SK-N-SH (cell line): ENCODE data around the gene SLC1A2. TPM values are rescaled to one million over a fixed set of nuclear protein-coding genes. Genes with fewer than 3 reads are reported as not detected.

Experiments
- CTCF ChIA-PET: fragments of 300-600, 350-600 bp; formaldehyde crosslinking; extraction: SDS; loops from one replicate; lab custom pipeline; 2021; lab: Yijun Ruan, JAX
- POLR2A ChIA-PET: fragments of 350-600 bp; sonication (Branson Sonifier 250); formaldehyde crosslinking; extraction: SDS; loops from one replicate; lab custom pipeline; 2020; ENCODE audit warnings: antibody characterized with exemption, inconsistent platforms; lab: Yijun Ruan, JAX
- DNase-seq: peaks from one replicate; pipeline ENCODE4 v3.0.0; 2012
- H2AFZ ChIP-seq: fragments of 200-600 bp; sonication (generic); 2 replicates; pipeline ENCODE4 v1.8.1; 2016; ENCODE audit warnings: antibody characterized with exemption, mild to moderate bottlenecking, low read depth
- H3F3A ChIP-seq: fragments of 200-600 bp; sonication (generic); replicated peaks from 2 replicates; pipeline ENCODE3; 2016; ENCODE audit warnings: antibody characterized with exemption, mild to moderate bottlenecking; ENCODE audit not compliant: insufficient read depth
- H3K27ac ChIP-seq, 2 experiments: fragments of 200-500 bp in 1 of 2; fragments of 200-600 bp in 1 of 2; sonication (Bioruptor generic) in 1 of 2; sonication (generic), shearing (Covaris generic) in 1 of 2; 2 replicates each; pipeline versions ENCODE4 v1.5.1 to v1.6.1; 2014 to 2016; ENCODE audit warnings: low read depth in 2 of 2, inconsistent platforms in 1 of 2, low read length in 1 of 2, mild to moderate bottlenecking in 1 of 2, mixed read lengths in 1 of 2
- H3K27me3 ChIP-seq: fragments of 200-600 bp; sonication (generic), shearing (Covaris generic); 2 replicates; pipeline ENCODE4 v1.6.1; 2016; ENCODE audit warnings: mixed run types; ENCODE audit not compliant: insufficient read depth
- H3K36me3 ChIP-seq, 2 experiments: fragments of 200-500 bp in 1 of 2; fragments of 200-600 bp in 1 of 2; sonication (Bioruptor generic) in 1 of 2; sonication (generic) in 1 of 2; replicated peaks in 1 of 2; 2 replicates each; pipeline versions ENCODE3 to v1.5.1; 2014 to 2016; ENCODE audit warnings: low read length in 1 of 2, mild to moderate bottlenecking in 1 of 2; ENCODE audit not compliant: insufficient read depth in 2 of 2, control insufficient read depth in 1 of 2
- H3K4me1 ChIP-seq, 2 experiments: fragments of 200-500 bp in 1 of 2; fragments of 200-600 bp in 1 of 2; sonication (Bioruptor generic) in 1 of 2; sonication (generic), shearing (Covaris generic) in 1 of 2; 2 replicates each; pipeline versions ENCODE4 v1.5.1 to v1.6.1; 2014 to 2016; ENCODE audit warnings: low read depth in 1 of 2, low read length in 1 of 2, mixed run types in 1 of 2; ENCODE audit not compliant: insufficient read depth in 2 of 2, control insufficient read depth in 1 of 2
- H3K4me2 ChIP-seq: fragments of 200-600 bp; sonication (generic), shearing (Covaris generic); 2 replicates; pipeline ENCODE4 v1.6.1; 2017; ENCODE audit warnings: mixed run types
- H3K4me3 ChIP-seq, 2 experiments: fragments of 200-500 bp in 1 of 2; fragments of 200-600 bp in 1 of 2; sonication (Bioruptor generic) in 1 of 2; sonication (generic), shearing (Covaris generic) in 1 of 2; 2 replicates each; pipeline versions ENCODE4 v1.5.1 to v1.8.1; 2014 to 2016; ENCODE audit warnings: low read depth in 2 of 2, inconsistent platforms in 1 of 2, low read length in 1 of 2, mild to moderate bottlenecking in 1 of 2, mixed read lengths in 1 of 2, moderate library complexity in 1 of 2
- H3K79me2 ChIP-seq: fragments of 200-600 bp; sonication (generic); 2 replicates; pipeline ENCODE4 v1.8.1; 2017; ENCODE audit warnings: mild to moderate bottlenecking; ENCODE audit not compliant: insufficient read depth
- H3K9ac ChIP-seq: fragments of 200-600 bp; sonication (generic); 2 replicates; pipeline ENCODE4 v1.6.1; 2017; ENCODE audit warnings: mixed run types
- H3K9me2 ChIP-seq: fragments of 200-600 bp; sonication (generic); 2 replicates; pipeline ENCODE4 v1.6.1; 2017; ENCODE audit warnings: mixed run types
- H3K9me3 ChIP-seq: fragments of 200-600 bp; sonication (generic); 2 replicates; pipeline ENCODE4 v1.6.1; 2017; ENCODE audit warnings: mixed run types, mild to moderate bottlenecking, moderate library complexity
- H4K20me1 ChIP-seq: fragments of 200-600 bp; sonication (generic); 2 replicates; pipeline ENCODE4 v1.6.1; 2017; ENCODE audit warnings: mild to moderate bottlenecking, mixed run types; ENCODE audit not compliant: insufficient read depth
- CHD2 ChIP-seq: fragments of 150-350 bp; IDR thresholded peaks from 2 replicates; pipeline ENCODE4 v1.6.1; 2018; ENCODE audit warnings: low read length; ENCODE audit not compliant: partially characterized antibody
- ELF1 ChIP-seq: IDR thresholded peaks from 2 replicates; pipeline ENCODE4 v1.4.0; 2012
- EP300 ChIP-seq, 2 experiments: IDR thresholded peaks; 2 replicates each; pipeline versions ENCODE4 v1.4.0 to v1.6.1; 2012; ENCODE audit warnings: borderline replicate concordance in 1 of 2, low read depth in 1 of 2, low read length in 1 of 2
- EZH2phosphoT487 ChIP-seq: fragments of 200-600 bp; sonication (generic); IDR thresholded peaks from 2 replicates; pipeline ENCODE4 v1.6.1; 2017; ENCODE audit warnings: low read depth, mixed run types, mild to moderate bottlenecking, antibody characterized with exemption, moderate library complexity, borderline replicate concordance
- FOXJ3 ChIP-seq: sonication (generic); formaldehyde crosslinking; IDR thresholded peaks from 2 replicates; pipeline ENCODE4 v1.5.1; 2020; ENCODE audit warnings: mild to moderate bottlenecking, missing genetic modification reagents
- GABPA ChIP-seq: IDR thresholded peaks from 2 replicates; pipeline ENCODE4 v1.4.0; 2012; ENCODE audit warnings: low read depth, mild to moderate bottlenecking
- GATA2 ChIP-seq: sonication (generic); formaldehyde crosslinking; IDR thresholded peaks from 2 replicates; pipeline ENCODE4 v1.5.0; 2020; ENCODE audit warnings: mild to moderate bottlenecking, missing genetic modification reagents
- IRF3 ChIP-seq: fragments of 150-350 bp; IDR thresholded peaks from 2 replicates; pipeline ENCODE4 v1.6.1; 2016; ENCODE audit warnings: mild to moderate bottlenecking, low read depth, low read length
- JUND ChIP-seq: IDR thresholded peaks from 2 replicates; pipeline ENCODE4 v1.4.0; 2012
- MEF2A ChIP-seq: IDR thresholded peaks from 2 replicates; pipeline ENCODE4 v1.4.0; 2012; ENCODE audit warnings: low read depth, borderline replicate concordance
- MXI1 ChIP-seq: IDR thresholded peaks from 2 replicates; pipeline ENCODE4 v1.6.1; 2012; ENCODE audit warnings: mild to moderate bottlenecking, low read depth, low read length, improper control_type of control experiment
- NFIC ChIP-seq: IDR thresholded peaks from 2 replicates; pipeline ENCODE4 v1.4.0; 2012; ENCODE audit warnings: borderline replicate concordance
- POLR2AphosphoS5 ChIP-seq: IDR thresholded peaks from 2 replicates; pipeline ENCODE4 v1.6.1; 2012; ENCODE audit warnings: low read depth, low read length
- RCOR1 ChIP-seq: fragments of 150-350 bp; IDR thresholded peaks from 2 replicates; pipeline ENCODE4 v1.6.1; 2017; ENCODE audit warnings: antibody characterized with exemption, low read length
- REST ChIP-seq: IDR thresholded peaks from 2 replicates; pipeline ENCODE4 v1.6.1; 2012; ENCODE audit warnings: mild to moderate bottlenecking, low read depth, low read length, moderate library complexity
- RFX5 ChIP-seq: IDR thresholded peaks from 2 replicates; pipeline ENCODE4 v1.6.1; 2012; ENCODE audit warnings: mild to moderate bottlenecking, improper control_type of control experiment, low read length
- SMC3 ChIP-seq: IDR thresholded peaks from 2 replicates; pipeline ENCODE4 v1.6.1; 2012; ENCODE audit warnings: low read depth, low read length, improper control_type of control experiment
- WGBS: methylation state at CpG from one replicate; pipeline ENCODE4 v1.1.6; 2017; ENCODE audit warnings: low lambda C conversion rate; 5-methylcytosine and 5-hydroxymethylcytosine counted together
- polyA plus RNA-seq, 3 experiments: library from polyadenylated mRNA; depleted of rRNA; stranded (reverse); fragments of >200 nt; gene quantifications; 2 replicates each; pipeline ENCODE4 v1.2.3, GENCODE V29; 2012

The SLC1A2 gene
- polyA plus RNA-seq, 1 of the 3 experiments (the other 2 are of a cell fraction), result under 0.01 TPM

- Histone ChIP-seq H3K27ac (no peak overlapping the region; a peak in 1 of 4 replicates), H3K4me2 (no peak overlapping the region)
Observed at GRCh38 chr11:35247428-35247827, 171.9 kb downstream of the SLC1A2 start.

More at GRCh38 chr11:35247428-35247827, 171.9 kb downstream of the SLC1A2 start:
- ChIA-PET POLR2A (no interaction called here), CTCF (interaction anchor here (0.6 to 1.4 kb wide), 5 partner anchors 9 to 250 kb away, joined by 3 to 4 read pairs (median 3); no protein-coding TSS in a partner anchor)
- Histone ChIP-seq H4K20me1 (no peaks in the 10 kb centered on the region), H3K36me3 (no peaks in the 10 kb centered on the region), H3K9me2 (no peaks in the 10 kb centered on the region), H3K9ac (no peak overlapping the region), H3K9me3 (no peaks in the 10 kb centered on the region), H3K79me2 (no peaks in the 10 kb centered on the region), H3F3A (peaks cover 3% of the 10 kb centered on the region), H3K4me3 (no peak overlapping the region), H2AFZ (no peak overlapping the region), H3K4me1 (no peaks in the 10 kb centered on the region), H3K27me3 (no peaks in the 10 kb centered on the region)
- 96% methylated on average over 3 of the region's 3 CpGs for WGBS
- TF ChIP-seq GATA2 (CRISPR knock-in tag), result no peak
- TF ChIP-seq ELF1, result no peak
- no peak for TF ChIP-seq POLR2AphosphoS5
- TF ChIP-seq MEF2A, result no peak
- no peak for TF ChIP-seq RCOR1
- TF ChIP-seq NFIC, result no peak
- no peak for TF ChIP-seq EP300 (IDR thresholded peaks at IDR 0.05; ENCODE audit: borderline replicate concordance in 1 of 2, low read depth in 1 of 2, low read length in 1 of 2)
- TF ChIP-seq SMC3, result no peak
- no peak for TF ChIP-seq IRF3
- no peak for TF ChIP-seq JUND
- no peak for TF ChIP-seq REST
- TF ChIP-seq GABPA, result no peak
- TF ChIP-seq EZH2phosphoT487, result no peak
- TF ChIP-seq RFX5, result no peak
- no peak for TF ChIP-seq FOXJ3 (CRISPR knock-in tag)
- TF ChIP-seq MXI1, result no peak
- TF ChIP-seq CHD2, result no peak
- no peak for DNase-seq
